ENCODE results near the gene CALR3.

- TF ChIP-seq CTCF (IDR thresholded peaks at IDR 0.05; ENCODE audit: low read depth, low read length) (no peak), EZH2phosphoT487 (IDR thresholded peaks at IDR 0.05; ENCODE audit: low read depth) (no peak)
These were observed 1.1 kb upstream of the CALR3 start for GRCh38 chr19:16497042-16497441.

Data from OCI-LY3 (cell line).